Activated T-cell treated with anti-CD3 and anti-CD28 coated beads for 48 hours (primary cell): Measurements from ENCODE around the gene CDC42BPA.

Source experiments
- DNase-seq: peaks from one replicate; pipeline ENCODE4 v3.0.0-alpha.2; 2020; ENCODE audit warnings: low read depth

CDC42BPA gene

DNA sequence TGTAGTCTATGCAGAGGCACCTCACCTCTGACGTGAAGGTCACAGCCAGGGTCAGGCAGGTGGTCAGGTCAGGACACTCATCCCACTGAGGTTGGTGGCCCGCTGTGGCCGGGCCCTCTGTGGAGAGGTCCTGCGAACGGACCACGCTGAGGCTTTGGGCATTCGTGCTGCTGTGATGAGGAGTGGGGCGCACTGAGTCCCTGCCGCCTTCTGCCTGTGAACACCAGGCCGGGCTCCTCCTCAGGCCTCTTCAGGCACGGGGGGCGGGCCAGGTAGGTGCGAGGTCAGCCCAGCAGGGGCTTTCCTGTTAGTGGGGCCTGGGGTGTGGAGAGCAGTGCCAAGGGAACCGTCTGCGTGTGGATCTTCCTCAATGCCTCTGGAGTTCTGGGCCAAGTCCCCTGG, 339.2 kb downstream of the CDC42BPA start:
- no peak for DNase-seq

DNA sequence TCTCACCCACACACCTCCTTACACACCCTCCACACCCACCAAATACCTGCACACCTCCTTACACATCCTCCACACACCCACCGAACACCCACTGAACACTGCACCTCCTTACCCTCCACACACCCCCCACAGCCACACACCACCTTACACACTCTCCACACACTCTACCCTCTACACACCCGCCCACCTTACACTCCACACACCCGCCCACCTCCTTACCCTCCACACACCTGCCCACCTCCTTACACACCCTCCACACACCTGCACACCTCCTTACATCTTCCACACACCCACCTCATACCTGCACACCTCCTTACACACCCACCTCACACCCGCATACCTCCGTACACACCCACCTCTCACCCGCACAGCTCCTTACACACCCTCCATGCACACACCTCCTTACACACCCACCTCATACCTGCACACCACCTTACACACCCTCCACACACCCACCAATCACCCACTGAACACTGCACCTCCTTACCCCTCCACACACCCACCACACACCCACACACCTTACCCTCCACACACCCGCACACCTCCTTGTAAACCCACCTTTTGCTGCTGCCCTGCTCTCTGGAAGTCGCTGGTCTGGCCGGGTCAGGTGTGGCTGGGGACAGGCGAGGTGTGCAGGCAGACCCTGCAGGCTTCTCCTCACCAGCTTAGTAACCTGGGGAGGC, 339.7 kb downstream of the CDC42BPA start:
- no peak for DNase-seq

DNA sequence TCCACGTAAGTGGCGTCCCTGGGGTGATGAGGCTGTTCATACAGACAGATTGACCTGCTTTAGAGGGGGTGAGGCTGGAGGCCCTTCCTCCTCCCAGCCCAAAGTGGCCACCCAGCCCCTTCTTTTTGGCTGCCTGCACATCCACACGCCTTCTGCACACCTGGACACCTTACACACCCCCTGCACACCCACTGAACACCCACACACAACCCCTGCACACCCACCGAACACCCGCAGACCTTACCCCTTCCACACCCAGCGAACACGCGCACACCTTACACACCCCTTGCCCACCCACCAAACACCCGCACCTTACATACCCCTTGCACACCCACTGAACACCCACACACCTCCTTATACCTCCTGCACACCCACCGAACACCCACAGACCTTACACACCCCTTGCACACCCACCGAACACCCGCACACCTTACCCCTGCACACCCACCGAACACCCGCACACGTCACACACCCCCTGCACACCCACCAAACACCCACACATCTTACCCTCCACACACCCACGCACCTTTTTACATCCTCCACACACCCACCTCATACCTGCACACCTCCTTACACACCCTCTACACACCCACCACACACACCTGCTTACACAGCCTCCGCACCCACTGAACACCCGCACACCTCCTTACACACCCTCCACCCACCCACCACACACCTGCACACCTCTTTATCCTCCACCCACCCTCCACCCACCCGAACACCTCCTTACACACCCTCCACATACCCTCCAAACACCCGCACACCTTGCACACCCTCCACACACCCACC, 340.5 kb downstream of the CDC42BPA start:
- DNase-seq, result no peak

DNA sequence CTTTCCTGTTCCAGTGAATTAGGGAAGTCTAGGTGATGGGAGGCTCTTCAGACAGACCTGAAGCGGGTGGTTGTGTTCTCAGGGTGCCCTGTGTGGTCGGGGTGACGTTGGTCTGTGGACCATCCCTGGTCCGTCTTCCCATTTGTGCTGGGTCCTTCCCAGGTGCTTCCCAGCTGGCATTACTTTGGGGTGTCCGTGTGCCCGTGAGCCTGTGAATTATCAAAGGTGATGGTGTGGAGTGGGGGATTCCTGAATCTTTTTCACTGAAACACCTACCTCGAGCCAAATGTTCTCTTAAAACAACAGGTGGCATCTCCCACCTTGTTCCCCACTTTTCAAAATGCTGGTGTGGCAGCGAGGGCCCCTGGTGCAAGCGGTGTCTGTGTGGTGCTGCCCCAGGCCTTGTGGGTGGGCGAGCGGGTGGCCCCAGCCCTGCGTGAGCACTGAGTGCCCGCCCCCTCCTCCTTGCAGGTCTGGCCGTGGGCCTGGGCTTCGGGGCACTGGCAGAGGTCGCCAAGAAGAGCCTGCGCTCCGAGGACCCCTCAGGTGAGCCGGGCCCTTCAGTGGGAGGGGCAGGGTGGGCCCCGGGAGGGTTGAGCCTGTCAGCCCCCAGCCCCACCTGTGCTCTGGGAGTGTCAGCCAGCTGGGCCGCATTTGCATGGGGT, 341.2 kb downstream of the CDC42BPA start:
- no peak for DNase-seq

DNA sequence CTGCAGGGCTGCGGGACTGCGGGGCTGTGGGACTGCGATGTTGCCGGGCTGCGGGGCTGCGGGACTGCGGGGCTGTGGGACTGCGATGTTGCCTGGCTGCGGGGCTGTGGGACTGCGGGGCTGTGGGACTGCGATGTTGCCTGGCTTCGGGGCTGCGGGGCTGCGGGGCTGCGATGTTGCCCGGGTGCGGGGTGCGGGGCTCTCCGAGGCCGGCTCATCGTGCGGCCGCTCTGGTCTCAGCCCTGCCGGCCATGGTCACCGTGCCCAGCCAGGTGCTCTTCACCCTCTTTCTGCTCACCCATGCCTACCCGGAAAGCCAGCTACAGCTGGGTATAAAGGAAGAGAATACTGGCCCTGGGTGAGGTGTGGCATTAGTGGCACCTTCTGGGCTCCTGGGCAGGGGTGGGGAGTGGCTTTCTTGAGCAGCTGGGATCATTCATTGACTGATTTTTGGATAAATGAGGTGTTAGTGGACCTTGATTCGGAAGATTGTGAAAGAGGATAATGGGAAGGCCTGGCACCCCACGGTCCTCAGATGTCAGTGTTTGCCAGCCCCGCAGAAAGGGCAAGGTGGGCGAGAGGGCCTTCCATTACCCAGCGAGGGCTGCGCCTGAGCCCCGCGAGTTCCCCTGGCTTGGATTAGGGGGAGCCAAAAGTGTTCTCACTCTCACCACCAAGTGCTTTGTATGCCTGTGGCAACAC, 341.9 kb downstream of the CDC42BPA start:
- DNase-seq, result no peak

DNA sequence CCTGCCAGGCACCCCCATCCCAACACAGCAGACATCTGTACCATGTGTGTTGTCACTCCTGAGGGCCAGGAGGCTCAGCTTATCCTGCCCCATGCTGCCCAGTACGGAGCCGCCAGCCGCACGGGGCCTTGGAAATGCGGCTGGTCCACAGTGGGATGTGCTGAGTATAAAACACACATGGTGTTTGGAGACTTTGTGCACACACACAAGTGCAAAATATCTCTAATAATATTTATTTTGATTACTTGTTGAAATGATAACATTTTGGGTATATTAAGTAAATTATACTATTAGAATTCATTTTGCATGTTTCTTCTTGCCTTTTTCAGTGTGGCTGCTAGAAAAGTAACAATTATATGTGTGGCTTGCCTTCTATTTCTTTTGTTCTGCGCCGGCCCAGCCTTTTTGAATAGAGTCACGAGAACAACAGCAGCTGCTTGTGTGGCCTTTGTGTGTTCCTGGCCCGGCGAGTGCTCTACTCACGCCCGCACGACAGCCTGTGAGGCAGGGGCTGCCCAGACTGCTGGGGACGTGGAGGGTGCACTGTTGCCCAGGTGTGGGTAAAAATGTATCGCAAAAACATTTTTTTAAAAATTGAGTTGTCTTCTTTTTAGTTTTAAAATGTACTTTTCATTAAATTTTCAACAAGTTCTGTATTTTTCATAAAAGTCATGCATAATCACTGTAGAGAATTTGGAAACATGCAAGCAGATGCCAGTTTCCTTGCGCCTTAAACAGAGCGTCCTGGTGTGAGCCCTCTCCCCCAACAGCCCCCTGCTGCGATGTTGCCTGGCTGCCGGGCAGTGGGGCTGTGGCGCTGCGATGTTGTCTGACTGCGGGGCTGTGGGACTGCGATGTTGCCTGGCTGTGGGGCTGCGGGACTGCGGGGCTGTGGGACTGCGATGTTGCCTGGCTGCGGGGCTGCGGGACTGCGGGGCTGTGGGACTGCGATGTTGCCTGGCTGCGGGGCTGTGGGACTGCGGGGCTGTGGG, 342.7 kb downstream of the CDC42BPA start:
- no peak for DNase-seq

DNA sequence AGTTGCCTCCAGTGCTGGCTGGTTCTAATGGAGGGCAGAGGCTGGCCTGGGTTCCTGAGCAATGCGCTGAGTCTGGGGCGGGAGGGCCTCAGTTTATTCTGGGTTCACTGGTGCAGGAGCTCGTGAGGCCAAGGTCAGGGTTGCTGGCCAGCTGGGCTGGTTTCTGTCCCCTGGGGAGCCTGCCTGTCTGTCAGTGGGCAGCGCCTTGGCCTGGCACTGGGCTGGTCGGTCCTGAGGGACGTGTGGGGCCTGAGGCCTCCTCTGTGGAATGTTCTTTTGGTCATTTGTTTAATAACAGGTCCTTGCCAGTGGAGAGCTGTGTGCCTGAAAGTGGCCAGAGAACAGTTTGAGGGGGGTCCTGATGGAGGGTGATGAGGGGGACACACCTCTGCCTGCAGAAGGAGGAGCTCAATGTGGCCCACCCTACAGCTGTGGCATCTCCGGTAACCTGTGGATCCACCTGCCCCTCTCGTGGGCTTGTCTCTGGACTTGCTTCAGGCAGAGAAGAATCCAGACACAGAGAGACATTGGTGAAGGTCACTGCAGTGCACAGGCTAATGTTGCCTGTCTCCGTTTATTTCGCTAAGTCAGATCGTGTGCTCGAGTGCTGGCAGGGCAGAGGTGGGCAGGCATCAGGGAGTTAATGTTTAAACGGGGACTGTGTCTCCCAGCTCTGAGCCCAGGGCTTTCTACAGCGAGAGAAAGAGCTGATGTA, 343.6 kb downstream of the CDC42BPA start:
- DNase-seq, result no peak

DNA sequence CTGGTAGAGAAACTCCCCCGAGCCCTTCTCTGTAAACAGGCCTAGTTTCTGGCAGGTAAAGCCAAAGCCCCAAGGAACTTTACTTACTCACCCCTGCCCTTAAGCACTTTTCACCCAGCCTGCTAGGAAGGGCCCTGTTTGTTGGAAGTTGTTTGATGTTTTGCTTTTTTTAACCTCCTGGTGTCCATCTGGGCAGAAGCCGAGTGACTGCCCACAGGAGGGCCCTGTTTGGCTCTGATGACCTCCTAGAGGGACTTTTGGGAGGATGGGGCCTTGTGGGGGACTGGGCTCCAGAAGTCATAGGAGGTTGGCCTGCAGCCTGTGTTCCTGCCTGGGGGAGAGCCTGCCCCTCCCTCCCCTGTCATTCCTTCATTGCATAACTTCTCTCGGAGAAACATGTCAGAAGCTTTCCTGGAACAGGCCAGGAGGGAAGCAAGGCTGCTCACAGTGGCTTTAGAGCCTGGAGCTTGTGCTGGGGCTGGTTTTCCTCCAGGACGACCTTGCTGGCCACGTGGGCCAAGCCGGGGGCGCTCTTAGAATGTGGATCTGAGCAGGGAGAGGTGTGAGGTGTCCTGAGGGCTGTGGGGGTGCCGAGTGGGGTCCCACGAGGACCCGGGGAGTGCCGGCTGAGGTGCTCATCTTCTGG, 344.3 kb downstream of the CDC42BPA start:
- DNase-seq, result no peak

DNA sequence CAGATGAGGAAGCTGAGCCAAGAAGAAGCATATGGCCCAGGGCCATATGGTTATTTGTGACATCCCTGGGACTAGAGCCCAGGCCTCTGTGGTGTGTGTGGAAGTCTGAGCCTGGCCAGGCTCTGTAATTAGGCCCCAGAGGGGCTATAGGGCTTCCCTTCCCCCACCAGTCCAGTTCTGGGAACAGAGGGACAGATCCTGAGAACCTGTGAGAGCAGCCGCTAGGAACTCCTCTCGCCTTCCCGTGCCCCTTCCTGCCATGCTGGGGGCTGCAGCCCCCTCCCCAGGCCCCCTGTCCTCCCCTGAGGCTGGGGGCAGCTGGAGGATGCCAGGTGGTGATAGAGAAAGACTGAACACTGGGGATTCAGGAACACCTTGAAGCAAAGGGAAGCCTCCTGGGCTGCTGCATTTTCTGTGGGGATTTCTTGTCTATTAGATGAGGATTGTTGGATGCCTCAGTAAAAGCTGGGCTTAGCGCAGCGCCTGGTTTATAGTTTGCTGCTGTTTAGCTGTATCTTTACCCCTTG, 344.9 kb downstream of the CDC42BPA start:
- DNase-seq, result no peak

DNA sequence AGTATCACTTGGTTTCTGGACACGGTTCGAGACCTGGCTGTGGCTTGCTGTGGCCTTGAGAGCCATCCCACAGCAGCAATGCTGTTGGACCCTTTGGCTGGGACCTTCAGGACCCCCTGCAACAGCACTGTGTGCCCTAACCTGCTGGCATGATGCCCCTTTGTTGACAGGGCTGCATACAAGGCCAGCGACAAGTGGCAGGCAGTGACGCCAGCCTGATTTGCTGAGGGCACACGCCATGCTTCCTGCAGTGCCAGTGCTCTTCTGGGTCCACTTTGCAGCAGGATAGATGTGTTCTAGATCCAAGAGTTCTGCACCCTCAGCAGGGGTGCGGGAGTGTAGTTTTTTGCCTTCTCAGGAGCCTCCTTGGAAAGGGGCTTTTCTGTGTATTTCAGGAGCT, 345.4 kb downstream of the CDC42BPA start:
- DNase-seq, result no peak

DNA sequence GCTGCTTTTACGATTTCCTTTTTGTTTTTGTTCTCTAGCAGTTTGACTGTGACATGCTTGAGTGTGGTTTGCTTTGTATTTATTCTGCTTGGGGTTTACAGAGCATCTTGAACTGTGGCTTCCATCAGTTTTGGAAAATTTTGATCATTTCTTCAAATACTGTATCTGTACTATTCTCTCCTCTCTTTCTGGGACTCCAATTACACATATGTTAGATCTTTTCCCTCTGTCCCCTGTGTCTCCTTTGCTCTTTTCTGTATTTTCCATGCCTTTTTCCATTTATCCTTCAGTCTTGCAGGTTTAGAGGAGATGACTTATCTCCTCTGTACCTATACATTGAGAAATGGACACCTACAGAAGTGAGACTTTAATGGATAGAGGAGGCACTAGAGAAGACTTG, 346.5 kb downstream of the CDC42BPA start:
- no peak for DNase-seq

DNA sequence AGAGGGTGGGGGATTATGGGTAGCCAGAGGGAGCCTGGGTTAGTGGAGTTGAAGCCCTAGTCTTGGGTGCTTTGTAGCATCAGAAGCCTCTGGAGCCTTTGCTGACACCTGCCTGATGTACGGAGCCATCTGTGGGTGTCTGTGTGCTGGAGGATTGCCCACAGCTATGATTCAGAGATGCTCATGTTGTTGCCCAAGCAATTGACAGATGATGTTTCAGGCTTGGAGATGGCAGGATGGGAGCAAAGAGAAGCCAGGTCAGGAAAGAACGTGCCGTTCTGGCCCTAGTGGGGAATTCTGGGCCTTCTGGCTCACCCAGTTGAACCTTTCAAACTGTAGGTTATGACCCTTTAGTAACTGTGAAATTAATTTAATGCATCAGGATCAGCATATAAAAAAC, 350.6 kb downstream of the CDC42BPA start:
- no peak for DNase-seq

DNA sequence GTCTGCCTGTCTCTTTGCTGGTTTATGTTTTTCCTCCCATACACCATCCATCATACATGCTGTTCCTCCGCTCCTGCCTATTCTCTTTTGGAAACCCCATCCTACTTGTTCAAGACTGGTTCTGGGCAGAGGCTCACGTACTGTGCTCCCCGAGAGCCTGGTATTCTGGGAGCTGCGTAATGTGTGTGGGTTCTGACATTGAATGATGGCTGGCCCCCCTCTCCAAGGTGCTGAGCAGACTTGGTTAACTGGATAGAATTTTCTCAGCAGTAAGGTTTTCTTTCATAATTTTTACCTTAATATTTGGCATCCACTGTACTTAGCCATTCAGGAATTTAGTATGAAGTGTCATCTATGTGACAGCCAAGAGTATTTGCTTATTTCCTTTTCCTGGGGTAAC, 351.6 kb downstream of the CDC42BPA start:
- DNase-seq, result no peak

DNA sequence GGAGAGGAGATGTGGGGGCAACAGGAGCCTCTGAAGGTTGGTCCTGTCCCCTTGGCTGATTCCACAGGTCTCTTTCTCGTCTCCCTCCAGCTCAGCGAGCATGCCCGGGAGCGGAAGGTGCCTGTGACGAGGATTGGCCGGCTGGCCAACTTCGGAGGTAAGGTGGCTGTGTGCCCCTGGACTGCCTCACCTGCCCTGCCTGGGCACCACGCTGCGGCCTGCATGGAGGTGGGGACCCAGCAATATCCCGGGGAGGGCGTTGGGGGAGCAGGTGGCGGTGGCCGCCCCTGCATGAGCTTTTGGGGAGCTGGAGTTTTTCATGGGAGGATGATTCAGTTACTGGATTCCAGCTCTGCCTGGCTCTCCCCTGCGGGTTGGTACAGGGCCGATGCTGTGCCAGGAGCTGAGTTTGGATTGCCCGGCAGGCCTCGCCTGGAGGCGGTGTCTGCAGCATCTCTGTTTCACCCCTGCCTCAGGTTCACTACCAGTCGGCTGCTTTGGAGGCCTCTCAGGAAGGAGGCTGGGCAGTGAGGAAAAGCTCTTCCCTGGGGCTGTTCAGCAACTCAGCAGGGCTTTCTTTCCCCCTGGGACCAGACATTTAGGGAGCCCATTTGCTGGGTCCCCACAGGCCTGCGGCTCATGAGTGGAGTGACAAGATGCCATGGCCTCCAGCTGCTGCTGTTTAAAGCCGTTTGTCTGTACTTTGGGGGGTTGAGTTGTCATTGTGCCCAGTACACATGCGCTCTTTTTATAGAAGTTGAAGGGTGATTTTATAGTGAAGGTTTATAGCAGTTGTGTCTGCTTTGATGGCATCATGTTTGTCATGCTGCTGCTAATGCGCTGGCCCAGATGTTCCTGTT, 352.5 kb downstream of the CDC42BPA start:
- DNase-seq, result no peak

DNA sequence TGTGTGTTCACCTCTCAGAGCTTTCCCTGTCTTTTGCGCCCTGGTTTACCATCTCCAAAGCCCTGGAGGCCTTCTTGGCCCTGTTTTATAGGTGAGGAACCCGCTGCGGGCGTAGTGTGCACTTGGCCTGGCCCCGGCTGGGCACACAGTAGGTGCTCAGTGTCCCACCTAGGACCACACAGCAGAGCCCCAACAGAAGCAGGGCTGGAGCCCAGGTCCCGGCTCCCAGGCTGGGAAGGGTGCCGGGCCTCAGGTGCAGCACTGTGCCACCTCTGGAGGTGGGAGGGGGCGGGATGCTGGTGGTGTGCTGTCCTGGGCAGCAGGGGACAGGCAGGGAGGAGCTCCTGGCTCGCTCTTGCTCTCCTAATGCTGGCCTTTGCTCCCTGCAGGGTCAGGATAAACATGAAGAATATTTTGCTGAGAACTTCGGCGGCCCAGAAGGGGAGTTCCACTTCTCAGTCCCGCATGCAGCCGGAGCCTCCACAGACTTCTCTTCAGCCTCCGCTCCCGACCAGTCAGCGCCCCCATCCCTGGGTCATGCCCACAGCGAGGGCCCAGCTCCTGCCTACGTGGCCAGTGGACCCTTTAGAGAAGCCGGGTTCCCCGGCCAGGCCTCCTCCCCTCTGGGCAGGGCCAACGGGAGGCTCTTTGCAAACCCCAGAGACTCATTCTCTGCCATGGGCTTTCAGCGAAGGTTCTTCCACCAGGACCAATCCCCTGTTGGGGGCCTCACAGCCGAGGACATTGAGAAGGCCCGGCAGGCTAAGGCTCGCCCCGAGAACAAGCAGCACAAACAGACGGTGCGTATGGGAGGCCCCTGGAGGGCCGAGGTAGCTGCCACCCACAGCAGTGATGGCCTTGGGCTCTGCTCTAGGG, 353.4 kb downstream of the CDC42BPA start:
- DNase-seq, result no peak

DNA sequence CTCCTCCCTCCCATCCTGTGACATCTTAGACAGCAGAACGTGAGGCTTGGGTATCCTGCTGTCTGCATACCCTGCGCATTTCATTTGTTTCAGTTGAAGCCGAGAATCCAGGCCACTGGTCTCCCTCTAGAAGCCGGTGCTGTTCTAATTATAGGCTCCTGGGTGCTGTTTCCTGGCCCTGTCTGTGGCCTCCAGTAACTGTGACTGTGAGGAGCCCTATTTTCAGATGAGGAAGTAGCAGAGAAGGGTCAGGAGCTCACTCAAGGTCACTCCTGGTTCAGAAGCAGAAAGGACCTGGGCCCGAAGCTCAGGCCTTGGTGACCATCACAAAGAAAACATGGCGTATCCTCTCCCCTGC, 354.2 kb downstream of the CDC42BPA start:
- DNase-seq, result no peak

DNA sequence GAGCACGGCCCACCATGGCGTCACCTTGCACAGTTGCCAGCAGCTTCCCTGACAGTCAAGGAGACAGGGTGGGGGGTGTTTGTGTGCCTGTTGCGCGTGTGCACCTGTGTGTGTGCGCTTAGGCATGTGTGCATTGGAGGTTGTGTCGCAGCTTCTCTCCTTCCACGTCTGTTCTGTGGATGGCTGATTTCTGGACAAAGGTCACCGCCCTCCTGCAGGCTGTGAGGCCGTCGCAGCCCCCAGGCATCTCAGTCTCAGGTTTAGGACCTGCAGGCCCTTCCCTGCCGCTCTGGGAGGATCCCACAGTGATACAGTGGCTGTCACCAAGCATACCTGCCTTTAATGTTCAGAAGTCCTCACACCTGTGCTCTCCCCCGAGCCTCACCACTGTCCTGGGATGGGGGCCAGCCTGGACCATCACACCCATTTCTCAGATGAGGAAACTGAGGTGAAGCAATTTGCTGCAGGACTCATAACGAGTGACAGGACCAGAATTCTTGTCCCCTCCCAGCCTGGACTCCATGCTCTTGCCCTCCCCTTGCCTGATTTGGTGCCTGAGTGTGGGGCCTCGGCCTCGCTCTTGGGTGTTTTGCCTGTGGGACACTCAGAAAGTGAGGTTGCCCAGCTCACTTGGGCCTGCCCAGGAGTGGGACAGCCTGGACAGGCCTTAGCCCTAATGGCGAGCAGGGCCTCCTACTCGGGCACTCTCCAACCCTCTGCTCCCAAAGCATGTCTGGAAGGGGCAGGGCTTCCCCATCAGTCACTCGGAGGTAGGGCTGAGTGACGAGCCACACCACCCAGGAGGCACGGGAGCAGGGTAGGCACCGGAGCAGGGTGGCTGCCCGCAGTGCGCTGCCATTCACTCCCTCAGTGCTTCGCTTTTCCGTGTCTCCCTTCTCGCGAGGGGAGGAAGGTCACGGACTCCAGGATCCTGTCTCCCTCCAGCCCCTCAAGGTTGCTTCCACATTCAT, 355.6 kb downstream of the CDC42BPA start:
- DNase-seq, result no peak
